ENCODE measurements around the gene TMPRSS13. TPM values are rescaled to one million over a fixed set of nuclear protein-coding genes. Genes with fewer than 3 reads are reported as not detected.

Gene TMPRSS13
- total RNA-seq, 2 experiments from 2014 or later: 0.79 to 1.1 TPM

DNA sequence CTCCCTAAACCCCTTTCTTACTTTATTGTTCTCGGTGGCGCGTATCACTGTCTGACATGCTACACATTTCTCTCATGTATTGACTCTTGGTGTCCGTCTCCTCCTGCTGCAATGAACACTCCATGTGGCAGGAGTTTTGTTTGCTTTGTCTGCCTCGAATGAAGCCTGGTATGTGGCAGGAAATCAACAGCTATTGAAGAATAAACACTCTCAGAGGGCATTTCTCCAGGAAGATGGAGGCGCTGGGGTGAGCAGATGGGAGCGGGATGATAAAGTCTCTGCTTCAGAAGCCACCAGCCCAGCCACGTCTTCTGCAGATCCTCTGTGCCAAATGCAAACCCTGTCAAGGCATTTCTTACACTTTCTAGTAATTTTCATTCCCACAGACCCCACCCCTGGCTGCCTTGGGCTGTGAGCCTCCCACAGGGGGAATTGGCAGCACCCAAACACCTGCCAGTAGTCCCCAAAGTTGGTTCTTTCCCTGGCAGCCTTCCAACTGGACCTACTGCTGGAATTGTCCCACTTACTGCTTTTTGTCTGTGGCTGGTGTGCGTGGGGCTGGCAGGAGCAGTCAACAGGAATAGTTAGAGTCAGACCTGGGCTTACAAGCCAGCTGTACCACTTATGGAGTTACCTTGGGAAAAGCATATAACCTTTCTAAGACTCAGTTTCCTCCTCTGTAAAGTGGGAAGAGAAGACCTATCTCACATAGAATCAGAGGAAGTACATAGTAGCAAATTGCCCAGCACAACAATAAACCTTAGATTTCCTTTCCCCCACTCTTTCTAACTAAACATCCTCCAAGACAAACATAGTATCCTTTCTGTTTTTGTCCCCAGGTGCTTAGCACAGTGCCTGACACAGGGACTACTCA lies 43.7 kb upstream of the TMPRSS13 start:
- Histone ChIP-seq H3K4me3 (ENCODE audit: low read depth, low read length, poor library complexity, severe bottlenecking) (no peak overlapping the region), H3K4me1 (ENCODE audit: insufficient read depth, low read length, poor library complexity, severe bottlenecking) (no peaks in the 10 kb centered on the region), H3K36me3 (ENCODE audit: insufficient read depth, low read length) (no peaks in the 10 kb centered on the region), H3K9me2 (ENCODE audit: insufficient read depth, low read length) (no peaks in the 10 kb centered on the region), H2AFZ (ENCODE audit: low read length) (no peak overlapping the region), H3K4me2 (ENCODE audit: low read length) (no peak overlapping the region), H3K27ac (ENCODE audit: low read depth, low read length, poor library complexity, severe bottlenecking) (no peak overlapping the region), H3K79me2 (ENCODE audit: insufficient read depth, low read depth, low read length) (no peaks in the 10 kb centered on the region), H4K20me1 (ENCODE audit: insufficient read depth, low read length) (no peaks in the 10 kb centered on the region), H3K9me3 (ENCODE audit: low read length) (no peaks in the 10 kb centered on the region)
- ChIA-PET POLR2A (interaction anchor here (0.7 kb wide), 2 partner anchors 25 to 597 kb away, joined by 3 read pairs; no protein-coding TSS in a partner anchor), CTCF (ENCODE audit: unreplicated experiment) (no interaction called here)
- no peak for DNase-seq (ENCODE audit: low spot score)
- TF ChIP-seq EZH2phosphoT487 (IDR thresholded peaks at IDR 0.05; ENCODE audit: borderline replicate concordance, low read depth, low read length): no peak
- no TSS peak for BruUV-seq (replicated peaks)
- intact Hi-C loops (cut with micrococcal nuclease; ENCODE audit: unreplicated experiment): no loop called here

DNA sequence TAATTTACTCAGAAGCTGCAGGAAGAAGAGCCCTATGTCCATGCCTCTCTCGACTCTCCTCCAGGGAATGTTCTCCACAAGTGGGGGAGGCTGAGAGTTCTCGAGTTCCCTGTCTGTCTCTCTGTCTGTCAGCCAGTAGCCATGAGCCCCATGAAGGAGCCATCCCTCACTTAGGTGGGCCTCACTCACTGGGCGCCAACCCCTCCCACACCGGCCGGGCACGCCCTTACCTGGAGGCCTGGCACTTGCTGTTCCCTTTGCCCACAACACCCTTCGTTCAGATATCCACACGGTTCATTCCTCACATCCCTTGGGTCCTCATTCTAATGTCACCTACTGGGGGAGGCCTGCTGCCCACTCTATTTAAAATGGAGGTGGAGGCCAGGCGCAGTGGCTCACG lies 42.8 kb upstream of the TMPRSS13 start:
- POLR2A ChIA-PET: interaction anchor here (0.7 kb wide), 1 partner anchor 25 kb away, joined by 3 read pairs; no protein-coding TSS in a partner anchor
- CTCF ChIA-PET (ENCODE audit: unreplicated experiment): no interaction called here
- Histone ChIP-seq H3K4me3 (ENCODE audit: low read depth, low read length, poor library complexity, severe bottlenecking) (no peak overlapping the region), H3K27ac (ENCODE audit: low read depth, low read length, poor library complexity, severe bottlenecking) (no peak overlapping the region), H4K20me1 (ENCODE audit: insufficient read depth, low read length) (no peaks in the 10 kb centered on the region), H3K79me2 (ENCODE audit: insufficient read depth, low read depth, low read length) (no peaks in the 10 kb centered on the region), H3K9me2 (ENCODE audit: insufficient read depth, low read length) (no peaks in the 10 kb centered on the region), H2AFZ (ENCODE audit: low read length) (no peak overlapping the region), H3K4me1 (ENCODE audit: insufficient read depth, low read length, poor library complexity, severe bottlenecking) (no peaks in the 10 kb centered on the region), H3K4me2 (ENCODE audit: low read length) (no peak overlapping the region), H3K36me3 (ENCODE audit: insufficient read depth, low read length) (no peaks in the 10 kb centered on the region), H3K9me3 (ENCODE audit: low read length) (no peaks in the 10 kb centered on the region)
- no TSS peak for BruUV-seq (replicated peaks)
- intact Hi-C loops (cut with micrococcal nuclease; ENCODE audit: unreplicated experiment): no loop called here
- no peak for DNase-seq (ENCODE audit: low spot score)
- TF ChIP-seq EZH2phosphoT487 (IDR thresholded peaks at IDR 0.05; ENCODE audit: borderline replicate concordance, low read depth, low read length): no peak
- TF ChIP-seq, protein P1, sequence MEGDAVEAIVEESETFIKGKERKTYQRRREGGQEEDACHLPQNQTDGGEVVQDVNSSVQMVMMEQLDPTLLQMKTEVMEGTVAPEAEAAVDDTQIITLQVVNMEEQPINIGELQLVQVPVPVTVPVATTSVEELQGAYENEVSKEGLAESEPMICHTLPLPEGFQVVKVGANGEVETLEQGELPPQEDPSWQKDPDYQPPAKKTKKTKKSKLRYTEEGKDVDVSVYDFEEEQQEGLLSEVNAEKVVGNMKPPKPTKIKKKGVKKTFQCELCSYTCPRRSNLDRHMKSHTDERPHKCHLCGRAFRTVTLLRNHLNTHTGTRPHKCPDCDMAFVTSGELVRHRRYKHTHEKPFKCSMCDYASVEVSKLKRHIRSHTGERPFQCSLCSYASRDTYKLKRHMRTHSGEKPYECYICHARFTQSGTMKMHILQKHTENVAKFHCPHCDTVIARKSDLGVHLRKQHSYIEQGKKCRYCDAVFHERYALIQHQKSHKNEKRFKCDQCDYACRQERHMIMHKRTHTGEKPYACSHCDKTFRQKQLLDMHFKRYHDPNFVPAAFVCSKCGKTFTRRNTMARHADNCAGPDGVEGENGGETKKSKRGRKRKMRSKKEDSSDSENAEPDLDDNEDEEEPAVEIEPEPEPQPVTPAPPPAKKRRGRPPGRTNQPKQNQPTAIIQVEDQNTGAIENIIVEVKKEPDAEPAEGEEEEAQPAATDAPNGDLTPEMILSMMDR (conservative IDR thresholded peaks at IDR 0.05; ENCODE audit: low read length): no peak

DNA sequence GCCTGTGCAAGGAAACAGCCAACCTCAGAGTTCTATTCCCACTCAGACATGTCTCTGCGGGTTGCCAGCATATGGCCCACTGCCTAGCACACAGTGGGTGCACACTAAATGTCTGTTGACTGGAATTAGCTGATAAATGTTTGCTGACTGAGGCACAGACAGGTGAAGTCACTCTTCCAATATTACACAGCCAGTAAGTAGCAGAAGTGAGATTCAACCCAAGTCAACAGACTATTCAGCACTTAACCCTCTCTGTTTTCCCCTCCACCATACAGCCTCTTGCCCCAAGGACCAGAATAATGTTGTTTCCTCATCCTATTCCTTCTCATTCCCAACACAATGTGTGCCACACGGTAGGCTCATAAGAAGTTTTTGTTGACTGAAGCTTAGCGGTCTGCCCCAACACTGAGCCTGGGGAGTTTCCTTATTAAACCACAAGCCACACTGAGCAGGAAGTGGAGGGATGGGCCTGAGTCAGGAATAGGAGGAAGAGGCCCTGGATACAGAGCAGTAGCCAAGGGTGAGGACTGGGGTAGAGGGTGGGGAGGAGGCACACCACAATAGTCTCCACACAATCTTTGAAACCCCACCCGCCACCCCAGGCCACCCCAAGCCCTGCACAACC lies 41.3 kb upstream of the TMPRSS13 start:
- intact Hi-C loops (cut with micrococcal nuclease; ENCODE audit: unreplicated experiment): no loop called here
- no peaks in the 10 kb centered on the region for H3K9me2 ChIP-seq (ENCODE audit: insufficient read depth, low read length)
- no peaks in the 10 kb centered on the region for H3K9me3 ChIP-seq (ENCODE audit: low read length)
- BruUV-seq (replicated peaks): no TSS peak
- no peak overlapping the region for H3K27ac ChIP-seq (ENCODE audit: low read depth, low read length, poor library complexity, severe bottlenecking)
- H3K36me3 ChIP-seq (ENCODE audit: insufficient read depth, low read length): no peaks in the 10 kb centered on the region
- TF ChIP-seq, protein P1 (conservative IDR thresholded peaks at IDR 0.05; ENCODE audit: low read length): no peak
- TF ChIP-seq EZH2phosphoT487 (IDR thresholded peaks at IDR 0.05; ENCODE audit: borderline replicate concordance, low read depth, low read length): no peak
- H3K4me3 ChIP-seq (ENCODE audit: low read depth, low read length, poor library complexity, severe bottlenecking): no peak overlapping the region
- ChIA-PET CTCF (ENCODE audit: unreplicated experiment) (no interaction called here), POLR2A (no interaction called here)
- H3K4me2 ChIP-seq (ENCODE audit: low read length): no peak overlapping the region
- H4K20me1 ChIP-seq (ENCODE audit: insufficient read depth, low read length): no peaks in the 10 kb centered on the region
- H2AFZ ChIP-seq (ENCODE audit: low read length): no peak overlapping the region
- no peaks in the 10 kb centered on the region for H3K4me1 ChIP-seq (ENCODE audit: insufficient read depth, low read length, poor library complexity, severe bottlenecking)
- no peaks in the 10 kb centered on the region for H3K79me2 ChIP-seq (ENCODE audit: insufficient read depth, low read depth, low read length)
- no peak for DNase-seq (ENCODE audit: low spot score)

Measured in OCI-LY7 (cell line).